ENCODE data around the gene PPP2R5A. TPM values are rescaled to one million over a fixed set of nuclear protein-coding genes. Genes with fewer than 3 reads are reported as not detected.

Gene PPP2R5A
- total RNA-seq, 1 donor from 2014 or later: 33.9 TPM

- no peak for TF ChIP-seq CTCF (IDR thresholded peaks at IDR 0.05)
- H3K36me3 ChIP-seq: no peaks in the 10 kb centered on the region
- no peak overlapping the region for H3K4me3 ChIP-seq
- no peak for DNase-seq (ENCODE audit: extremely low spot score in 2 of 2)
- no peaks in the 10 kb centered on the region for H3K4me1 ChIP-seq
- no peaks in the 10 kb centered on the region for H3K9me3 ChIP-seq
- H3K27ac ChIP-seq: no peak overlapping the region
- intact Hi-C loops (cut with DNase I): no loop called here
- no peaks in the 10 kb centered on the region for H3K27me3 ChIP-seq
Observed at GRCh38 chr1:212397171-212397570, 112.0 kb downstream of the PPP2R5A start.

GRCh38 chr1:212401042-212401441 is 115.8 kb downstream of the PPP2R5A start:
- Histone ChIP-seq H3K4me1 (no peaks in the 10 kb centered on the region), H3K27ac (no peak overlapping the region), H3K4me3 (no peak overlapping the region), H3K36me3 (no peaks in the 10 kb centered on the region), H3K27me3 (no peaks in the 10 kb centered on the region), H3K9me3 (no peaks in the 10 kb centered on the region)
- no peak for TF ChIP-seq POLR2AphosphoS5 (IDR thresholded peaks at IDR 0.05; ENCODE audit: insufficient read depth in 1 of 2, low read depth in 1 of 2)
- TF ChIP-seq POLR2A (IDR thresholded peaks at IDR 0.05): no peak
- no peak for TF ChIP-seq CTCF (IDR thresholded peaks at IDR 0.05)
- intact Hi-C loops (cut with DNase I): no loop called here
- DNase-seq (ENCODE audit: extremely low spot score in 2 of 2): no peak

GRCh38 chr1:212401838-212402582 is 116.8 kb downstream of the PPP2R5A start:
- TF ChIP-seq POLR2A (IDR thresholded peaks at IDR 0.05) (no peak), CTCF (IDR thresholded peaks at IDR 0.05) (no peak), POLR2AphosphoS5 (IDR thresholded peaks at IDR 0.05; ENCODE audit: insufficient read depth in 1 of 2, low read depth in 1 of 2) (no peak)
- H3K36me3 ChIP-seq: peaks cover 0 to 9% of the 10 kb centered on the region in 2 donors

GRCh38 chr1:212402666-212403321 is 117.6 kb downstream of the PPP2R5A start:
- Histone ChIP-seq H3K36me3 (peaks cover 0 to 13% of the 10 kb centered on the region in 2 donors), H3K27me3 (no peaks in the 10 kb centered on the region), H3K4me3 (no peak overlapping the region), H3K4me1 (no peaks in the 10 kb centered on the region), H3K9me3 (no peaks in the 10 kb centered on the region), H3K27ac (no peak overlapping the region)
- intact Hi-C loops (cut with DNase I): no loop called here
- no peak for TF ChIP-seq POLR2A (IDR thresholded peaks at IDR 0.05)
- no peak for TF ChIP-seq POLR2AphosphoS5 (IDR thresholded peaks at IDR 0.05; ENCODE audit: insufficient read depth in 1 of 2, low read depth in 1 of 2)
- TF ChIP-seq CTCF (IDR thresholded peaks at IDR 0.05): no peak
- DNase-seq (ENCODE audit: extremely low spot score in 2 of 2): no peak

More at GRCh38 chr1:212401838-212402582, 116.8 kb downstream of the PPP2R5A start:
- DNase-seq (ENCODE audit: extremely low spot score in 2 of 2): no peak
- no peak overlapping the region for H3K27ac ChIP-seq
- intact Hi-C loops (cut with DNase I): no loop called here
- H3K27me3 ChIP-seq: no peaks in the 10 kb centered on the region
- H3K4me3 ChIP-seq: no peak overlapping the region
- H3K9me3 ChIP-seq: no peaks in the 10 kb centered on the region
- no peaks in the 10 kb centered on the region for H3K4me1 ChIP-seq

GRCh38 chr1:212410231-212410820 is 125.1 kb downstream of the PPP2R5A start:
- intact Hi-C loops (cut with DNase I): no loop called here
- no peak overlapping the region for H3K27ac ChIP-seq
- no peaks in the 10 kb centered on the region for H3K9me3 ChIP-seq
- peaks cover 0 to 30% of the 10 kb centered on the region in 2 donors for H3K36me3 ChIP-seq
- no peak overlapping the region for H3K4me3 ChIP-seq
- peaks cover 16% of the 10 kb centered on the region for H3K4me1 ChIP-seq
- DNase-seq (ENCODE audit: extremely low spot score in 2 of 2): no peak
- H3K27me3 ChIP-seq: no peaks in the 10 kb centered on the region
- TF ChIP-seq POLR2AphosphoS5 (IDR thresholded peaks at IDR 0.05; ENCODE audit: insufficient read depth in 1 of 2, low read depth in 1 of 2) (no peak), CTCF (IDR thresholded peaks at IDR 0.05) (no peak)
